Spleen (tissue), 11 donors: ENCODE results near the gene MAP2K3. TPM values are rescaled to one million over a fixed set of nuclear protein-coding genes. Genes with fewer than 3 reads are reported as not detected.

Experiments used
- DNase-seq: peaks from one replicate; pipeline ENCODE4 v3.0.0-alpha.2; 2020
- H3K27ac ChIP-seq, 8 donors: fragments of 200-600 bp; sonication (generic) in 7 of 8; 1 replicate in 4 of 8; 2 replicates in 4 of 8; pipeline versions ENCODE4 v1.5.0 to v1.8.0; 2016 to 2021; ENCODE audit warnings: inconsistent platforms in 4 of 8, mild to moderate bottlenecking in 4 of 8, moderate library complexity in 1 of 8
- H3K27me3 ChIP-seq, 7 donors: fragments of 200-600 bp; sonication (generic) in 6 of 7; replicated peaks in 1 of 7; 1 replicate in 4 of 7; 2 replicates in 3 of 7; pipeline versions ENCODE4 v1.5.0 to v1.8.0; 2016 to 2021; ENCODE audit warnings: inconsistent platforms in 3 of 7, mild to moderate bottlenecking in 1 of 7
- H3K36me3 ChIP-seq, 6 donors: fragments of 200-600 bp; sonication (generic) in 5 of 6; 1 replicate in 4 of 6; 2 replicates in 2 of 6; pipeline versions ENCODE4 v1.5.0 to v1.8.0; 2016 to 2021; ENCODE audit warnings: inconsistent platforms in 2 of 6
- H3K4me1 ChIP-seq, 6 donors: fragments of 200-600 bp; sonication (generic) in 5 of 6; 1 replicate in 3 of 6; 2 replicates in 3 of 6; pipeline versions ENCODE4 v1.5.0 to v1.8.0; 2016 to 2021; ENCODE audit warnings: inconsistent platforms in 3 of 6
- H3K4me3 ChIP-seq, 8 donors: fragments of 200-600 bp; sonication (generic) in 7 of 8; 1 replicate in 4 of 8; 2 replicates in 4 of 8; pipeline versions ENCODE4 v1.5.0 to v1.8.0; 2016 to 2021; ENCODE audit warnings: inconsistent platforms in 4 of 8, mild to moderate bottlenecking in 4 of 8, moderate library complexity in 2 of 8
- H3K9me3 ChIP-seq, 8 donors: fragments of 200-600 bp; sonication (generic) in 7 of 8; 1 replicate in 4 of 8; 2 replicates in 4 of 8; pipeline versions ENCODE4 v1.5.0 to v1.8.0; 2016 to 2021; ENCODE audit warnings: inconsistent platforms in 4 of 8
- CTCF ChIP-seq, 11 experiments: fragments of 200-600 bp in 7 of 11; fragments of 450-650 bp in 4 of 11; sonication (generic) in 4 of 11; IDR thresholded peaks in 8 of 11; conservative IDR thresholded peaks in 3 of 11; 1 replicate in 7 of 11; 2 replicates in 4 of 11; pipeline versions ENCODE4 v1.4.0 to v1.8.0; 2016 to 2021; ENCODE audit warnings: antibody characterized with exemption in 11 of 11, inconsistent platforms in 4 of 11, mild to moderate bottlenecking in 1 of 11
- POLR2A ChIP-seq, 3 donors: fragments of 450-650 bp; IDR thresholded peaks; one replicate each; pipeline ENCODE4 v1.5.1; 2017; ENCODE audit warnings: antibody characterized with exemption in 3 of 3, mild to moderate bottlenecking in 1 of 3
- POLR2AphosphoS5 ChIP-seq, 3 donors: sonication (generic); formaldehyde crosslinking; IDR thresholded peaks; one replicate each; pipeline ENCODE4 v1.5.1; 2017; ENCODE audit warnings: antibody characterized with exemption in 3 of 3
- WGBS, 5 donors: extraction: QIAGEN DNeasy Blood & Tissue Kit in 3 of 5; methylation state at CpG; one replicate each; pipeline versions ENCODE4 v1.1.5 to v1.1.7; 2013 to 2018; 5-methylcytosine and 5-hydroxymethylcytosine counted together
- intact Hi-C: fragments of 100-400 bp; cut with DNase I; formaldehyde crosslinking; loops from one replicate; pipeline ENCODE4 v1.15.0; 2023; ENCODE audit warnings: low total_unique reads
- polyA plus RNA-seq, 3 donors: library from polyadenylated mRNA; stranded (reverse); fragments of 200-250 nt; gene quantifications; one replicate each; pipeline ENCODE4 v1.2.1, GENCODE V29; 2013
- total RNA-seq, 7 donors: library from RNA; depleted of rRNA in 3 of 7; stranded (reverse); fragments of >200 nt in 3 of 7; fragmentation: NEBNext Ultra II Directional in 4 of 7; extraction: Animal tissue kit (Norgen Biotek cat#: 25700) in 4 of 7; gene quantifications; one replicate each; pipeline versions ENCODE4 v1.1.0 to v1.2.1, GENCODE V29; 2016 to 2021
- donor health status: healthy with polysubstance abuse.
- donor health status: DM: no; HTN: no; CAD: no; lungs with moderate emphysema.
- donor health status: DM: no; HTN: no; CAD: no.
- donor health status: Bipolar disorder and iron deficiency.
- donor health status: healthy.
- donor health status: DM: no; HTN: no; CAD: no.
- donor health status: DM: yes; HTN: yes; CAD: no.

MAP2K3 gene
- total and polyA plus RNA-seq, 10 donors = 31.7 to 121 (median 62.5) TPM

DNA sequence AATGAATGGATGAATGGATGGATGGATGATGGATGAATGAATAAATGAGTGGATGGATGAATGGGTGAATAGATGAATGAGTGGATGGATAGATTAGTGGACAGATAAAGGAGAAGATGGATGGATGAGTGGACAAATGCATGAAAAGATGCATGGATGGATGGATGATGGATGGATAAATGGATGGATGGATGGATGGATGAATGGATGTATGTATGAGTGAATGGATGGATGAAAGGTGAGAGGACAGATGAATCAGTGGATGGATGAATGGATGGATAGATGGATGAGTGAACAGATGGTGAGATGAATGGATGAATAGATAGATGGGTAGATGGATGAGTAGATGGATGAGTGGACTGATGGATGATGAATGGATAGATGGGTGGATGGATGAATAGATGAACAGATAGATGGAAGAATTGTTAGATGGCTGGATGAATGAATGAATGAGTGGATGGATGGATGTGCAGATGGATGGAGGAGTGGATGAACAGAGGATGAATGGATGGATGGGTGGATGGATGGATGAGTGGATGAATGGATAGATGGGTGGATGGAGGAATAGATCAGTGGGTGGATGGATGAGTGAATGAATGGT, 77.9 kb downstream of the MAP2K3 start:
- no peaks in the 10 kb centered on the region for H3K36me3 ChIP-seq
- H3K27ac ChIP-seq = no peak overlapping the region
- no peaks in the 10 kb centered on the region for H3K9me3 ChIP-seq
- no peaks in the 10 kb centered on the region for H3K27me3 ChIP-seq
- TF ChIP-seq CTCF (IDR thresholded peaks at IDR 0.05 in 8 of 11, conservative IDR thresholded peaks at IDR 0.05 in 3 of 11) = no peak
- no peak for TF ChIP-seq POLR2AphosphoS5 (IDR thresholded peaks at IDR 0.05)
- TF ChIP-seq POLR2A (IDR thresholded peaks at IDR 0.05) = no peak
- no peak for DNase-seq
- H3K4me1 ChIP-seq = peaks cover 0 to 8% (median 2%) of the 10 kb centered on the region in 6 donors
- no peak overlapping the region for H3K4me3 ChIP-seq
- intact Hi-C loops = no loop called here

DNA sequence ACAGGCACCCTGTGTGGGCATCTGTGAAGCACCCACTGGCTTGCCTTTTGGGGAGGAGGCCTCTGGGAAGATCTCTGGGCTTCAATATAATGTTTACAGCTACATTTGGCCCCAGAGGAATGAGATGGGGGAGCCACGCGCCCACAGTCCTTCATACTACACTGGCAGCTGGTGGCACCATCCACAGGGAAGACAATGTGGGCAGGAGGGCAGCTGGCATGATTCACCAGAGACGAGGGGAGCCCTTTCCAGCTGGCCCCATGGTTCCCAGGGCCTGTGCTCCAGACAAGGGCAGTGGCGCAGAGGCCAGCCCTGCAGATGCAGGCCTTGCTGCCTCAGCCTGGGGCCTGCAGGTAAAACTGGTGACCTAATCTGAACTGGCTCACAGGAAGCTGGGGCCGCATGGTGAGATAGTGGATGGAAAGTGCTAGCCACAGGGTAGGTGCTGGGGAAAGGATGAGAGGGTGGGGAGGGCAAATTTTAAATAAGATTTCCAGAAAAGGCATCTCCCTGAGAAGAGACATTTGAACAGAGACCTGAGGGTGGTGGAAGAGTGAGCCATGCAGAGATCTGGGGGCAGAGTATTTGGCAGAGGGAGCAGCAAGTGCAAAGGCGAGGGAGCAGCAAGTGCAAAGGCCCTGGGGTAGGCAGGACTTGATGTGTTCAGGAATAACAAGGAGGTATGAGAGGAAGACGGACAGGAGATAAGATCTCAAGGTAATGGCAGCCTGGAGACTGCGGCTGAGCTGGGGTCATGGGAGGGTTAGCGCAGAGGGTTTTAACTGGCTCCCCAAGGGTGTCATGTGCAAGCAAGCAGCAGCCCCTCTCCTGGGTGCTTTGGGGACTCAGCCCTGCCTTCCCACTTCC, 79.5 kb downstream of the MAP2K3 start:
- H3K36me3 ChIP-seq = no peaks in the 10 kb centered on the region
- intact Hi-C loops = no loop called here
- H3K4me3 ChIP-seq = no peak overlapping the region
- DNase-seq = no peak
- no peak overlapping the region for H3K27ac ChIP-seq
- H3K9me3 ChIP-seq = no peaks in the 10 kb centered on the region
- TF ChIP-seq POLR2AphosphoS5 (IDR thresholded peaks at IDR 0.05) (no peak), POLR2A (IDR thresholded peaks at IDR 0.05) (no peak), CTCF (IDR thresholded peaks at IDR 0.05 in 8 of 11, conservative IDR thresholded peaks at IDR 0.05 in 3 of 11) (no peak)
- H3K4me1 ChIP-seq = peaks cover 0 to 12% (median 2%) of the 10 kb centered on the region in 6 donors
- 80 to 90% (median 84%) methylated on average over 6 to 9 of the region's 9 CpGs for WGBS, 5 donors
- H3K27me3 ChIP-seq = peaks cover 0 to 6% (median 0%) of the 10 kb centered on the region in 7 donors

Other genes starting within 250 kb of the MAP2K3 start
- gene USP22, start 241.7 kb upstream of the MAP2K3 start, total RNA-seq = 100 to 1,000 TPM; 131 to 200 (median 162) TPM
- 10 to 100 TPM; 21.7 to 44.2 (median 26.2) TPM for gene USP22, start 241.7 kb upstream of the MAP2K3 start, polyA plus RNA-seq
- gene DHRS7B, start 157.7 kb upstream of the MAP2K3 start, total RNA-seq = 10 to 100 TPM; 13.3 to 31.3 (median 19.7) TPM
- gene DHRS7B, start 157.7 kb upstream of the MAP2K3 start, polyA plus RNA-seq = 10 to 100 TPM; 13.6 to 18.4 (median 16.7) TPM
- 10 to 100 TPM; 17.9 to 25.0 (median 19.9) TPM for gene TMEM11, start 70.5 kb upstream of the MAP2K3 start, total RNA-seq
- gene TMEM11, start 70.5 kb upstream of the MAP2K3 start, polyA plus RNA-seq = 10 to 100 TPM; 14.2 to 22.6 (median 20.7) TPM
- gene NATD1, start 31.3 kb upstream of the MAP2K3 start, total RNA-seq = 10 to 100 TPM in 6 of 7 donors, 1 to 10 TPM in 1; 9.4 to 31.0 (median 16.6) TPM
- gene NATD1, start 31.3 kb upstream of the MAP2K3 start, polyA plus RNA-seq = 1 to 10 TPM; 1.3 to 5.9 (median 1.9) TPM
- 1 to 10 TPM; 1.0 to 4.8 (median 2.6) TPM for gene KCNJ12, start 91.6 kb downstream of the MAP2K3 start, total RNA-seq
- under 1 TPM; 0.11 to 0.77 (median 0.12) TPM for gene KCNJ12, start 91.6 kb downstream of the MAP2K3 start, polyA plus RNA-seq